NT2/D1 (cell line): ENCODE results near the gene COTL1.

ENCODE experiments used
- DNase-seq: peaks from one replicate; pipeline ENCODE4 v3.0.0-alpha.2; 2011; ENCODE audit warnings: low read depth, low spot score
- H3K27me3 ChIP-seq: 2 replicates; pipeline ENCODE4 v1.6.0; 2011; ENCODE audit warnings: mild to moderate bottlenecking; ENCODE audit not compliant: insufficient read length, insufficient read depth
- H3K36me3 ChIP-seq: 2 replicates; pipeline ENCODE4 v1.6.1; 2011; ENCODE audit warnings: mild to moderate bottlenecking, low read length, mixed read lengths; ENCODE audit not compliant: insufficient read depth, insufficient read length
- H3K4me1 ChIP-seq: 2 replicates; pipeline ENCODE4 v1.5.1; 2011; ENCODE audit not compliant: insufficient read depth, insufficient read length
- H3K4me3 ChIP-seq: 2 replicates; pipeline ENCODE4 v1.5.1; 2011; ENCODE audit warnings: low read depth; ENCODE audit not compliant: insufficient read length
- H3K9ac ChIP-seq: 2 replicates; pipeline ENCODE4 v1.6.0; 2011; ENCODE audit warnings: low read depth; ENCODE audit not compliant: insufficient read length
- H3K9me3 ChIP-seq: 2 replicates; pipeline ENCODE4 v1.5.1; 2011; ENCODE audit warnings: mild to moderate bottlenecking, low read length; ENCODE audit not compliant: insufficient read depth
- SUZ12 ChIP-seq: IDR thresholded peaks from 2 replicates; pipeline ENCODE4 v1.6.1; 2011; ENCODE audit not compliant: insufficient read length, insufficient read depth; ENCODE audit errors: extremely low read depth
- YY1 ChIP-seq: IDR thresholded peaks from 2 replicates; pipeline ENCODE4 v1.6.1; 2011; ENCODE audit not compliant: insufficient read length, insufficient read depth
- ZNF274 ChIP-seq: IDR thresholded peaks from 2 replicates; pipeline ENCODE4 v1.6.1; 2011; ENCODE audit warnings: mild to moderate bottlenecking, low read depth, low read length

Gene COTL1

DNA sequence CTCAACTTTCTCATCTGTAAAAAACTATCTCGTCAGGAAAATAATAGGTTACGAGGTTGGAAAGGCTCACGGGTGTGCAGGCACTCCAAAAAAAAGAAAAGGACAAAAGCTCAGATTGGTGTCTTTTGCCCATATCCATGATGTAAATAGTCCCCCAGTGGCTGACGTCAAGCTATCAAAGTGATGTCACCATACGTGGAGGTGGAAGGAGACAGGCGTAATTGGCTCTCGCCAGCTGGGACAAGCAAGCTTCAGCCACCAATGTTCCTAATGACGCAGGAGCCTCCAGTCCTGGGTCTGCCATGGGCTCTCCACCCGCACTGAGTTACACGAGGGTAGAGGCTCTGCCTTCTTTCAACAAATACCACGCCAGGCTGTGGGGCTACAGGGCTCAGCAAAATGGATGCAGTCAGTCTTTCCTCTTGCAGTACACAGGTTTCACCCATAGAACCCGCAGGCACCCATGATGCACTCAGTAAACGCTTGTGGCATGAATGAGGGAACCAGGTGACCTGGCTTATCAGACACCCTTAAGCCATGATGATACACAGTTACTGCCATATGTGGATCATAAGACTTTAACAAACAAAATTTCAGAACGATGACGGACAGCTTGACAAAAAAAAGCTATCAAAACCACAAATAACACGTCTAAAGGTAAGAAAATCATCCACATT lies 50.5 kb downstream of the COTL1 start:
- DNase-seq: no peak
- Histone ChIP-seq H3K4me3 (no peak overlapping the region), H3K27me3 (no peaks in the 10 kb centered on the region), H3K9me3 (no peaks in the 10 kb centered on the region), H3K4me1 (peaks cover 12% of the 10 kb centered on the region), H3K36me3 (peaks cover 79% of the 10 kb centered on the region), H3K9ac (no peak overlapping the region)
- TF ChIP-seq ZNF274 (no peak), YY1 (no peak), SUZ12 (no peak)

- Histone ChIP-seq H3K4me3 (no peak overlapping the region), H3K9ac (no peak overlapping the region), H3K9me3 (no peaks in the 10 kb centered on the region), H3K36me3 (peaks cover 78% of the 10 kb centered on the region), H3K27me3 (no peaks in the 10 kb centered on the region), H3K4me1 (peaks cover 16% of the 10 kb centered on the region)
- no peak for DNase-seq
- TF ChIP-seq SUZ12: no peak
- no peak for TF ChIP-seq YY1
- no peak for TF ChIP-seq ZNF274
These were observed 51.2 kb downstream of the COTL1 start for GRCh38 chr16:84566545-84567257.

DNA sequence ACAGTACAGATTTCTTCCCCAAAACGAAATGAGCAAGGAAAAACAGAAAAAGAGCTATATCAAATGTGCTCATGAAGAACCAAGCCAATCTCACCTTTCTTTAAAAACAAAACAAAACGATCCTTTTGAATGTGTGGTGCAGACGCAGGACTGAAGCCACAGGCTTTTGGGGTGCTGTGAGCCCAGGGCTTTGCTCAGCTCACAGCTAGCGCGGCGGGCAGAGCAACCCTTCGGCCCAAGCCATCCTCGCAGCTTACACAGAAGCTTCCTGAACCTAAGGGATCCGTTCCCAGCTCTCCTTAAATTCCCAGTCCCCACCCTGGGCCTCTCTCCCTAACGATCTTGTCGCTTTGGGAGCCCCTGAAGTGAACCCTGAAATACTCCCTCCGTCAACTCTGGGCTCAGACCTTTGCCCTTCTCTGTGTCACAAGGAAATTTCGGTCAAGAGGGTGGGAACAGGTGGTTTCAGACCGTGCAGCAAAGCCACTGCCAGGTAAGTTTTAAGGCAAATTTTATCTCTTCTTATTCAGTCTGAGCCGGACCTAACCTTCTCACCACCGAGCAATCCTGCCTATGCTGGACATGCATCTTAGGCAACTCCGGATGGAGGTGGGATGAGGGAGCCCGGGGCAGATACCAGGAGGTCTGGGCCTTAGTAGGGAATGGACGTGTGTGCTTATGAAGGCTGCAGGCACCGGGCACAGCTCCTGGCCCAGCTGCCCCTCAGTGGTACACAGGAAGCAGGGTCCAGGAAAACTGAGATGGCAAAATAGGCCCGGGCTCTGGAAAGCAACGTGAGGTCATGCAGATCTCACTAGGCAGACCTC lies 52.0 kb downstream of the COTL1 start:
- no peaks in the 10 kb centered on the region for H3K9me3 ChIP-seq
- H3K4me1 ChIP-seq: peaks cover 12% of the 10 kb centered on the region
- peaks cover 70% of the 10 kb centered on the region for H3K36me3 ChIP-seq
- H3K4me3 ChIP-seq: no peak overlapping the region
- DNase-seq: no peak
- no peaks in the 10 kb centered on the region for H3K27me3 ChIP-seq
- H3K9ac ChIP-seq: no peak overlapping the region
- TF ChIP-seq ZNF274 (no peak), YY1 (no peak), SUZ12 (no peak)

GRCh38 chr16:84563786-84564420 lies 54.0 kb downstream of the COTL1 start:
- Histone ChIP-seq H3K4me1 (peaks cover 18% of the 10 kb centered on the region), H3K36me3 (peaks cover 56% of the 10 kb centered on the region), H3K27me3 (no peaks in the 10 kb centered on the region), H3K9ac (no peak overlapping the region), H3K4me3 (no peak overlapping the region), H3K9me3 (no peaks in the 10 kb centered on the region)
- DNase-seq: no peak
- no peak for TF ChIP-seq SUZ12
- TF ChIP-seq YY1: no peak
- TF ChIP-seq ZNF274: no peak

- peaks cover 18% of the 10 kb centered on the region for H3K4me1 ChIP-seq
- TF ChIP-seq SUZ12 (no peak), YY1 (no peak), ZNF274 (no peak)
- H3K9me3 ChIP-seq: no peaks in the 10 kb centered on the region
- H3K27me3 ChIP-seq: no peaks in the 10 kb centered on the region
- no peak overlapping the region for H3K9ac ChIP-seq
- DNase-seq: no peak
- no peak overlapping the region for H3K4me3 ChIP-seq
- H3K36me3 ChIP-seq: peaks cover 49% of the 10 kb centered on the region
These were observed 54.7 kb downstream of the COTL1 start for GRCh38 chr16:84563064-84563715.

GRCh38 chr16:84562174-84562815 lies 55.6 kb downstream of the COTL1 start:
- peaks cover 14% of the 10 kb centered on the region for H3K4me1 ChIP-seq
- H3K9me3 ChIP-seq: no peaks in the 10 kb centered on the region
- TF ChIP-seq YY1: no peak
- TF ChIP-seq SUZ12: no peak
- no peak for TF ChIP-seq ZNF274
- H3K27me3 ChIP-seq: no peaks in the 10 kb centered on the region
- H3K4me3 ChIP-seq: no peak overlapping the region
- DNase-seq: no peak
- H3K9ac ChIP-seq: no peak overlapping the region
- peaks cover 43% of the 10 kb centered on the region for H3K36me3 ChIP-seq
